GM19455 (cell line): ENCODE results near the gene ZNF343.

ENCODE experiments used
- ATAC-seq: cut with Tn5 transposase; IDR thresholded peaks from one replicate; pipeline ENCODE4 v1.9.1; 2021; ENCODE audit not compliant: unreplicated experiment

The ZNF343 gene

GRCh38 chr20:2475850-2476741 is 32.6 kb downstream of the ZNF343 start:
- no peak for ATAC-seq

- ATAC-seq: no peak
Observed at GRCh38 chr20:2473516-2473915, 35.2 kb downstream of the ZNF343 start.

GRCh38 chr20:2470423-2471193 is 38.1 kb downstream of the ZNF343 start, which contains the start of gene SNRPB:
Gene SNRPB, minus strand, starts transcription at chr20:2470789. Its CDS starts 99 bp downstream, at chr20:2470690.
- ATAC-seq: peak; percentile 97

GRCh38 chr20:2469991-2470422 is 38.7 kb downstream of the ZNF343 start:
- peak; percentile 25 for ATAC-seq

- ATAC-seq: no peak
Observed at GRCh38 chr20:2468581-2469407, 39.9 kb downstream of the ZNF343 start.

- no peak for ATAC-seq
Observed at GRCh38 chr20:2467412-2467811, 41.3 kb downstream of the ZNF343 start.

- no peak for ATAC-seq
Observed at GRCh38 chr20:2465100-2465499, 43.6 kb downstream of the ZNF343 start.

- ATAC-seq: no peak
Observed at GRCh38 chr20:2463616-2464365, 44.9 kb downstream of the ZNF343 start.

- ATAC-seq: no peak
Observed at GRCh38 chr20:2462484-2462883, 46.2 kb downstream of the ZNF343 start.

GRCh38 chr20:2460752-2461424 is 47.8 kb downstream of the ZNF343 start:
- ATAC-seq: no peak

GRCh38 chr20:2459981-2460751 is 48.5 kb downstream of the ZNF343 start:
- ATAC-seq: no peak

- ATAC-seq: no peak
Observed at GRCh38 chr20:2458919-2459499, 49.7 kb downstream of the ZNF343 start.

- ATAC-seq: no peak
Observed at GRCh38 chr20:2455771-2456497, 52.8 kb downstream of the ZNF343 start.

- ATAC-seq: no peak
Observed at GRCh38 chr20:2453792-2454191, 54.9 kb downstream of the ZNF343 start.

- no peak for ATAC-seq
Observed at GRCh38 chr20:2451939-2452732, 56.6 kb downstream of the ZNF343 start.

- no peak for ATAC-seq
Observed at GRCh38 chr20:2451422-2451821, 57.3 kb downstream of the ZNF343 start.

GRCh38 chr20:2449386-2449785 is 59.3 kb downstream of the ZNF343 start:
- no peak for ATAC-seq
